A549 (cell line): ENCODE data around the gene LRRD1.

Experiments used
- CTCF ChIP-seq: fragments of >200 bp; sonication (Bioruptor Twin); formaldehyde crosslinking; IDR thresholded peaks from 3 replicates; pipeline ENCODE4 v1.5.1; 2016
- ESRRA ChIP-seq: fragments of 150-350 bp; IDR thresholded peaks from 2 replicates; pipeline ENCODE4 v1.6.1; 2014; ENCODE audit warnings: mild to moderate bottlenecking, low read length, borderline replicate concordance
- HOXA7 ChIP-seq: fragments of 250-450 bp; sonication (Bioruptor Pico); IDR thresholded peaks from 2 replicates; pipeline ENCODE4 v1.5.0; 2020; ENCODE audit warnings: mild to moderate bottlenecking, moderate library complexity
- JUN ChIP-seq, 2 experiments: fragments of >200 bp; sonication (Bioruptor Twin); formaldehyde crosslinking; IDR thresholded peaks; 2 replicates in 1 of 2; 3 replicates in 1 of 2; pipeline ENCODE4 v1.6.1; 2016 to 2017
- KDM5A ChIP-seq: fragments of 200-600 bp; sonication (generic); IDR thresholded peaks from 2 replicates; pipeline ENCODE4 v1.6.1; 2016; ENCODE audit warnings: antibody characterized with exemption, mild to moderate bottlenecking
- PBX3 ChIP-seq: IDR thresholded peaks from 2 replicates; pipeline ENCODE4 v1.6.1; 2012
- PHF8 ChIP-seq: fragments of 200-600 bp; sonication (generic); IDR thresholded peaks from 2 replicates; pipeline ENCODE4 v1.6.1; 2016; ENCODE audit warnings: low read depth, mild to moderate bottlenecking, antibody characterized with exemption, moderate library complexity, borderline replicate concordance
- POLR2A ChIP-seq: IDR thresholded peaks from 2 replicates; pipeline ENCODE4 v1.6.1; 2012; ENCODE audit warnings: mild to moderate bottlenecking, low read length
- REST ChIP-seq: fragments of 200-600 bp; sonication (generic); IDR thresholded peaks from 2 replicates; pipeline ENCODE4 v1.6.1; 2016; ENCODE audit warnings: antibody characterized with exemption, mild to moderate bottlenecking, moderate library complexity

GRCh38 chr7:92110857-92111256 is 68.1 kb downstream of the LRRD1 start:
- no peak for TF ChIP-seq KDM5A
- TF ChIP-seq CTCF, result no peak
- TF ChIP-seq PBX3, result no peak
- no peak for TF ChIP-seq ESRRA
- no peak for TF ChIP-seq REST
- no peak for TF ChIP-seq PHF8
- no peak for TF ChIP-seq POLR2A
- TF ChIP-seq HOXA7, result no peak
- TF ChIP-seq JUN (IDR thresholded peaks at IDR 0.05), result no peak
